Stimulated activated CD8-positive, alpha-beta memory T cell treated with anti-CD3 and anti-CD28 coated beads, Interleukin-2, amount 100 ng/mL, for 48 hours (primary cell): ENCODE results near the gene SPARC.

Source experiments
- DNase-seq, 2 donors: peaks; one replicate each; pipeline ENCODE4 v3.0.0-alpha.2; 2020; ENCODE audit warnings: low read depth in 2 of 2

The SPARC gene

DNA sequence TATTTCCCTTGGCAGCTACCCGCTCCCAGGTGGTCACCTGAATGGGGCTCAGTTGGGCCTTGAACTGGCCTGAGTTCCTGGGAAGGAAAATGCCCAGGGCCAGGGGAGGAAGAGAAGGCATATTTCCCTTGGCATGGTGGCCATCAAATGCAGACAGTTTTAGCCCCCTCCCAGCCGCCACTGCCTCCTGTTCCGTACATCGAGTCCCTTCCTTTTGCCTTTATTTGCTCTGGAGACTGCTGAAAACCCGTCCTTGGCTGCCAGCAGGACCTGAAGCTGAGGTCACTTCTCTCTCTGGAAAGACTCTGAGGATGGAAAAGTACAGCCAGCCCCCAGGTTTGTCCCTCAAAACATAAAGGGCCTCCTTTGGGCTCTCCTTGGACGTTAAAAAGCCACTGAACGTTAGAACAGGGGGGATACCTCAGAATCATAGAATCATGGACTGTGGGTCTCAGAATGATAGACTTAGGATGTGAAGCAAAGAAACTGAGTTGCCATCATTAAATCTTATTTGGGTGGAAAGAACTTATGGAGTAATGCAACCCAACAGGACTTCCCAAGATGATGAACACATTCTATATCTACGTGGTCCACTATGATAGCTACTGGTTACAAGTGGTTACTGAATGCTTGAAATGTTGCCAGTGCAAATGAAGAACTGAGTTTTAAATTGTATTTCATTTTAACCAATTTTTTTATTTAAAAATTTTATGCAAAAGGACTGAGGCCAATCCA is 7.1 kb downstream of the SPARC start:
- DNase-seq, result no peak

DNA sequence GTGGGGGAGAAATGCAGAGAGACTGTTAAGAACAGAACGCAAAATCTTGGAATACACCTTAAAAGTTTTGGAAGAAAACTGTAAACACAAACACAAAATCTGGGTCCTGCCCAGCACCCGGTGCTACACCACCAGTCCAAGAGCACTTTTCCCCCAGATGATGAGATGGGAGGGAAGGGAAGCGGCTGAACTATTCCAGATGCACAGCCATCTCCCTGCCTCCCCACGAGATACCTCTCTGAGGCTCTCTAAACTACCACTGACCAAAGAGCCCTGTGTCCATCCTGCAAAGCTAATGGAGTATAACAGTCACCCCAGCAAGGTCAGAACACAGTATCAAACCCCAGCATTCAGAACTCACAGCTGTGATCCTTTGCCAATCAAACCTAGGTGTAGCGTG is 8.0 kb downstream of the SPARC start:
- DNase-seq, result no peak

DNA sequence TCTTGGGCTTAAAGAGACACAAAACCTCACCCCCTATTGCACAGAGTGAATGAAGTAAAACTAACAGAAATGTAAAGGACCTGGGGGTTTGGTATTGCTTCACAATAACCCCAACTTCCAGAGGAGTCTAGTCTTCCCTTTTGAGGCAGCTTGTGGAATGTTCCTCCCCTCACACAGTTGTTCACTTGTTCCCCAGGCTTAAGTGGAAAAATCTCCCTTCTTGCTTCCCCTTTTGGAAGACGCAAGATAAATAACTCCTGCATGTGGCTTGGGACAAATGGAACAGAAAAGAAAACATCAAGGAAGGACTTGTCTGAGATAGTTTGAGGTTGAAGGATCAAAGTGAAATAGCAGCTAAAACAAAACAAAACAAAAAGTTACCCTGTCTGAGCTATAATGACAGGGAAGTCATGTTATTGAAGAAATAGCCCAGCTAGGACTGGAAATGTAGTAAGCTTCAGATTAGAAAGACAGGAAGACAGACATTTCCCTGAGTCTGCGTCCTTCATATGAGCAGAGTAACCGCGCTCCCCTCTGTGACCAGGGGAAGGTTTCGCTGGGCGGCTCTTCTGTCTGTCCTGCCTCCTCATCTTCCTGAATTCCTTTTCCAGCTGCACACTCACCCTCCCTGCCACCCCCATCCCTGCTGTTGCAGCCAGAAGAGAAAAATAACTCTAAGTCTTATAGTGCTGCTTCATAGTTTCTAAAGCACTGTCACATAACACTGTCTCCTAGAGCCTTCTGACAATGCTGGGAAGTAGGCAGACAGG is 8.8 kb downstream of the SPARC start:
- DNase-seq, result no peak

DNA sequence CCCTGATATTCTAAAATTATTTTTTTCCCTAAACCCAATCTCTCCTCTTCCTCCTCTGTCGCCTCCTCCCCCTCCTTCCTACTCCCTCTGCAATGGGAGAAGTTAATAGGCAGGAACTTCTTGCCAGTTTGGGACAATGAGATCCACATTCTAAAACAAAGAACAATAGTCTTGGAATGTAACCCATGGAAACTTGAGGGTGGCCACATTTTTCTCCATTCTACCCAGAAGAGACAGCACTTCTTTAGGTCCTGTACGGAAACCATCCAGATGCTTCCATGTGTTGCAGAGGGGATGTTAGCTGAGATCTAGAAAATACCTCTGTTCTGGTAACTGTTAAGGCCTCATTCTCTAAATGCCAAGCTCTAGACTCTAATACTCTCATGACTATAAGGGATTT is 10.0 kb downstream of the SPARC start:
- DNase-seq, result no peak

DNA sequence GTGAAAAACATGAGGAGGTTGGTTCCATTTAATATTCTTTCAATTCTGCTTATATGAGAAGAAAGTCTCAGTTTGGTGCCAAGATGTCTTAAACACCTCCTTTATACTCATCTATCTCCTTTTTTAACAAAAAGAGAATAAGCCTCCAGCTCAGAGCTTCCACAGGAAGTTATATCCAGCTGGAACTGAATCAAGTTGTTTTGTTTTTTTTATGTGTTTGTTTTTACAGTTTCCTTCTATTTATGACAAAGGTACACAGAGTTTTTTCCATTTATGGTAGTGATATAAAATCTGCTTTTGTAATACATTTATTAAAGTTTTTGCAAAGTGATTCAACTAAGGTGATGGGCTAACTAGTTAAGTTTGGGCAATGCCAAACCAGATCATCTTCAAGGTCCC is 10.4 kb downstream of the SPARC start:
- DNase-seq, result no peak

DNA sequence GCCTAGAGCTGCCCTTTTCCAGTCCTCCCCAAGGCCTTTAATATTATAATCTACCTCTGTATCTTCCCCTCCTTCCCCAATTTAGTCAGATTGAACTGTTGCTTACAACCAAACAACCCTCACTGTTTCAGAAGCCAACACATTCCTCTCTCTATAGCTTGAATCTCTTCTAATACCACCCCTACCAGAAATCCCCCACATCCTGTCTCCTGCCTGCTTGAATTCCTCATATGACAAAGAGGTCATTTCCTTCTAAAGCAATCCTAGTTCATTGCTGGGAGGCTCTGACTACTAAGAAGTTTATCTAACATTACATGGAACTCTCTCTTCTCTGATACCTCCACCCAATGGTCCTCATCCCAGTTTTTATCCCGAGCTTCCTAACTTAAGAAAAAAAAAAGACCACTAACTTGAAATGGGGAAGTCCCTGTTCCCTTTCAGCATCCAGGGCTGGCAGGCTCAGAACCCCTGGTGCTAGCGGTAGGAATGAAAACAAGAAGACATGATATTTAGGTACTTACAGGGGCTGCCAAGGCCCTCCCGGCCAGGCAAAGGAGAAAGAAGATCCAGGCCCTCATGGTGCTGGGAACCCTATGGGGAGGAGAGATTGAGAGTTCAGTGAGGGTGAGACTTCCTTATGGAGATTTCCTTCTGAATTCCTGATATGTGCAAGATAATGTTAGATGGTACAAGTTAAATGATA is 11.0 kb downstream of the SPARC start:
- no peak for DNase-seq

DNA sequence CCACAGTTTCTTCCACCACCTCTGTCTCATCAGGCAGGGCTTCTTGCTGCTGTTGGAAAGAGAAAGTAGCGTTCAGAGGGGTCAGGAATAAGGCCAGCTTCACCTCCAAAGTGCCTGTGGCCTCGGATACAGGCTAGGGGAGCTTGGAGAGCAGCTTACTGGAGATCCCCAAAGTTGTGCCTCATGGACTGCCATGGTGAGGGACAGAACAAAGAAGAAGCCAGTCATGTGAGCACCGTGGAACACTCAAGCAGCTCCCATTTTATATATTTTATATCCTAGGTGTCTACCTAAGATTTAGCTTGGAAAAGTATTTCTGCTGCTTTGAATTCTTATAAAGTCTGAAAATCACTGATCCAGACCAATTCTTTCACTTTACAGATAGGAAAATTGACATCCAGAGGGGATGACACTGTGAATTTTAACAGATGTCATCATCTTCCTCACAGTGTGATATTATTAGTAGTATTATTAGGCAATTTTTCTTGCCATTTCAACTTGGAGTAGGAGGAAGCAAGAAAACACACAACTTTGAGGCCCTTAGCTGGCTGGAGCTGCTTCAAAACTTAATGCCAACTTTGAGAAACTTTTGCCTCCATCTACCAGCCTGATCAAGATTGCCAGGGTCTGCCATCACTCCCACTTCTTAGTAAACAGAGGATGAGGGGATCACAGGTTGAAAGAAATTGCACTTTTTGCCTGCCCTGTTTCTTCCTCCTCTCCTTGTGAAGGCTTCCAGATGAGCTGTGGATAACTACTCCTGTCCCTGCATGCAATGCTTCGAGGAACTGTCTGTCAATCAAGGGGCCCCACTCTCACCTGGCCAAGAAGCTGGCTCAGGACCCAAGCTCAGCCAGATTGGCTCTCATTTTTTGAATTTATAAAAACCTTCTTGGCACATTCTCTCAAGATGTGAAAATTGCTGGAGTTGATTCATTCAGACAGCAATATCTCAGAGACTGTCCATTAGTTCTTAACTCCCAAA is 11.8 kb downstream of the SPARC start:
- no peak for DNase-seq

DNA sequence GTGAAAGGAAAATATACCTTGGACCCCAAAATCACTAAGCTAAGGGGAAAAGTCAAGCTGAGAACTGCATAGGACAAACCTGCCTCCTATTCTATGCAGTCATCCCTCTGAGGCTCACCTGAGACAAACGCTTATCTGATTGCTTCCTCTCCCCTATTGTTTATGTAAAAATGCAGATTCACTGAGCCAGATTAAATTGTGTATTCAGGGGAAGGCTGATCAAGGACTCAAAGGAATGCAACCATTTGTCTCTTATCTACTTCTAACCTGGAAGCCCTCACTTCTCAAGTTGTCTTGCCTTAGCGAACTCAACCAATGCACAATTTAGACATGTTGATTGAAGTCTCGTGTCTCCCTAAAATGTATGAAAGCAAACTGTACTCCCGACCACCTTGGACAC is 13.3 kb downstream of the SPARC start:
- DNase-seq, result no peak

DNA sequence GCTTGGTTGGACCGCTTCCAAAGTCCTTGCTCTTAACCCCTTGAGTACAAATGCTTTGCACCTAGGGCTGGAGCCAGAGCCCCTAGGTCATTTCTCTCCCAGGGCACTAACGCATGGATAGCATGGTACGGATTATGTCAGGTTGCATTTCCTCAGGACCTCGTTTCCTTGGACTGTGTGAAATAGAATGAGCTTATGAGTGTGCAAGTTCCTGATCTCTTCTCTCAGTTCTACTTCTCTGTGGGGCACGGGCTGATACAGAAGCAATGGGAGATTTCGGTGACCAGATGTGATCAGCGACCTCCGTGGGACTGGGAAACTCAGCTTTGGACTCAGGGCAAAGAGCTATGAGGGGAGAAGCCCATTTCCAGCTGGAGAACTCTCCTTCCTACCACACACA is 14.2 kb downstream of the SPARC start:
- DNase-seq, result no peak

DNA sequence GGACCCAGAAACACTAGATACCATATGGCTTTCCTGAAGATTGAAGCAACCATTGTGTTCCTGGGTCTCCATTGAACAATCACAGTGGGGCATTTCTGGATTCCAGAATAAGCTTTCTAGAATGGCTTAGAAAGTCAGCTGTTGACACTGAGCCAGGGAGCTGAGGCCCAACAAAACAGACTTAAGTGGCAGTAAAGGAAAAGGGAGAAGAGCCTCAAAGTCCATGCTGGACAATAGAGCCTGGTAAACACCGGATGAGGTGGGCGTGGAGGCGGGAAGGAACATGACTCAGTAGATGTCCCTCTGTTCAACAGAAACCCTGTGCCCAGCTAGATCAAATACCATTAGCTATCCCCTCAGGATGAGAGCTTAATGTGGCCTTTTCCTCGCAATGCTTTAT is 14.8 kb downstream of the SPARC start:
- no peak for DNase-seq

DNA sequence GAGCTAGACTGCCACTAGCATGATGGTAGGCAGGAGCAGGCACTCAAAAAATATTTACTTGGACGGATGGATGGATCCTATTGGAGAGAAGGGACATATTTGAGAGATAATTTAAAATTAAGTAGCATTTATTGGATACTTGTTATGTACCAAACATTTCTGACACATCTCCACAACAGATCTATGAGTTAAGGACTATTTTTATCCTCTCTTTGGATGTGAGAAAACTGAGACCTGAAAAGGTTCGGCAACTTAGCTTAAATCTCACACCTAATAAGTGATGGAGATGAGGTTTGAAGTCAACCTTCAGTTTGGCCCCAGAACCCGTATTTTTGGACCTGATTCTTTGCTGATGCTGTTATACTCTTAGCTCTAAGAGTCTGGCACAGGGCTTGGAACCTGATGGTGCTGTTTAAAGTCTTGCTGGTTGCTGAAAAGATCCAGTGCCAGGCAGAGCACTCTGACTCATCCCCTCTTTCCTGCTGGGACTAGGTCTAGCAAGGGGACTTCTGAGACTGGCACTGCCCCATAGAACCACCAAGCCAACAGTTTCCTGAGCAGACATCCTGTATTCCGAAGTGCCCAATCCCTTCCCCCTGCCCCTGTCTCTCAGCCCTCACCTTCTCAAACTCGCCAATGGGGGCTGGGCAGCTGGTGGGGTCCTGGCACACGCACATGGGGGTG is 15.6 kb downstream of the SPARC start:
- DNase-seq, result no peak

DNA sequence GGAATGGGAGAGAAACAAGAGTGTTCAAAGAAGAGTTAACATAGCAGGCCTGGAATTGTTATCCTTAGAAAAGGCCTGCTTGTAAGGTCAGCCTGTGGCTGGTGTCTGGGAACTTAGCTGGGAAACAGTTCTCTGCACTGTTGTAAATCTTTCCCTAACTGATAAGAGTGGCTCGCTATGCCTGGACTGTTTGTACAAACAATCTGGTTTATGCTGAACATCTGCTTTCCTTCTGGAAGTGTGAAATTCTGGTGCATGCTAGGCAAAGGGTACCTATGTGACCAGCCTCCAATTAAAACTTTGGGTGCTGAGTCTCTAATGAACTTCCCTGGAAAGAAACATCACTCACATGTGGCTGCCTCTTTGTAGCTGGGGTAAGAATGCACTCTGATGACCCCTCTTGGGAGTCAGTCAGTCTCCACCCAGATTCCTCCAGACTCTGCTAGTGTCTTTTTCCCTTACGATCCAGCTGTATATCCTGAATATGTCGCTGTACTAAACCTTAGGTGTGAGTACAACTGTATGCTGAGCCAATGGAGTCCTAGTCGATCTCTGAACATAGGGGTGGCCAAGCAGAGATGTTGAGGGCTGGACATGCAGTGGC is 16.5 kb downstream of the SPARC start:
- no peak for DNase-seq

DNA sequence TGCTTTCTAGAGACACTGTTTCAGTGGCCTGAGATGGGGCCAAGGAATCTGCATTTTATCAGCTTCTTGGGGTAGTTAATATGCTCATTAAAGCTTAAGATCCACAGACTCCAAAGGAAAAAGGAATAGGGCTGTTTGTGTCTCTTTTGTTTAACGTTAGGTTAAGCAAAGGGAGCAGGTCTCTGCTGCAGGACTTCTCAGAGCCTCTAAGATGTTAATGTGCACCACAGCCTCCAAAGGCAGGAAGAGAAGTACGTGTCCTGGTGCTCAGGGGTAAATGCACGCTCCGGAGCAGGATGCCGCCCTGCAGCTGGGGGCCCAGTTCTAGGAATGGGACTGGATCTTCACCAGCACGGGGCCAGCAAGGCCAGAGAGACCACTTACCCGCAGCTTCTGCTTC is 19.6 kb downstream of the SPARC start:
- DNase-seq, result no peak

DNA sequence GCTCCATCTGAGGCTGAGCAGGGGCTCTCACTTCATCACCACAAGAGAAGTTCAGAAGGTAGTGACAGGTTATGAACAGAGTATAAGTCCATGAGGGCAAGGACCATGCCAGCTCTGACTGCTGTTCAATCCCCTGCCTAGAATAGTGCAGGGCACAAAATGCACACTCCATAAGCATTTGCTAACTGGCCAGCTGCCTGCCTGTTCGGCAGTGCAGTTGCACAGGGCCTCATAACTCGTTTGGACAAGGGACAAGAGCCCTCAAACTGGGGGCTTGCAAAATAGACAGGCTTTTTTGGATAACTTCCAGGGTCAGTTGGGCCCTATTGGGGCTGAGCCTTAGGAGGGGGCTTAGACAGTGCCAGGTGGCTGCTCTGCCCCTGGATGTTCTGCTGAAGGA is 21.1 kb downstream of the SPARC start:
- DNase-seq, result no peak

DNA sequence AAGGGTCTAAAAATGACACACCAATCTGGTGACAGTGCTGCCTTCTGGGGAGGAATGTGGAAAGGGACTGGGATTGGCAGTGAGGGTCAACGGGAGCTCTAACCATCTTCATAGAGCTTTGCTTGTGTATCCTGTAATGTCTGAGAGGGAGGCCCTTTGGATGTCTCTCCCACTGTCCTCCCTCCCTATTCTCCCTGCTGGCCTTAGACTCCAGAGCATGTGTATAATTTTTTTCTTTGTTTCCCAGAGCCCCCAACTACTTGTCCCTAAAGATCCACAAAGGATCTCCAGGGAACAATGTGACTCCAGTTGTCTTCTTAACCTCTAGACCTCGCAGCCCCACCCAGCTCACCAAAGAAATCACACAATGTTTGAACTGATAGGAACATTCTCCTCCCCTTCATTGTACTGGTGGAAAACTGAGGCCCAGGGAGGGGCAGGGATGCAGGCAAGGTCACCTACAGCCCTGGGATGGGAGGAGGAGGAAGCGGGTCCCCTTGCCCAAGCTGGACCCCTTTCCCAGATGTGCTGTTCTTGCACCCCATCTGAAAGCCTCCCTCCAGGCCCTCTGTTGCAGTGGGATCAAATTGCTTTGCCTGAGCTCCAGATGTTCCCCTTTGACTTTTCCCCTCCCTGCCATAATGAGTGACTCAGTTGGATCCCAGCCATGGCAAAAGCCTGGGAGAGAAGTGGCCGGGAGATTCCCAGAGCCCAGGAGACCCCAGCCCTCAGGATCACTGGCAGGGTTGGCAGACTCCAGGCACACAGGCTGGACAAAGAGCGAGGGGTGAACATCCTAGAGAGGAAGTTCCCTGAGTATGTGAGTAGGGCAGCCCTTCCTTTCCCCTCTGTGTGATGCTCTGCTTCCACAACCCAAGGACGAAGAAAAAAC is 21.8 kb downstream of the SPARC start:
- no peak for DNase-seq

DNA sequence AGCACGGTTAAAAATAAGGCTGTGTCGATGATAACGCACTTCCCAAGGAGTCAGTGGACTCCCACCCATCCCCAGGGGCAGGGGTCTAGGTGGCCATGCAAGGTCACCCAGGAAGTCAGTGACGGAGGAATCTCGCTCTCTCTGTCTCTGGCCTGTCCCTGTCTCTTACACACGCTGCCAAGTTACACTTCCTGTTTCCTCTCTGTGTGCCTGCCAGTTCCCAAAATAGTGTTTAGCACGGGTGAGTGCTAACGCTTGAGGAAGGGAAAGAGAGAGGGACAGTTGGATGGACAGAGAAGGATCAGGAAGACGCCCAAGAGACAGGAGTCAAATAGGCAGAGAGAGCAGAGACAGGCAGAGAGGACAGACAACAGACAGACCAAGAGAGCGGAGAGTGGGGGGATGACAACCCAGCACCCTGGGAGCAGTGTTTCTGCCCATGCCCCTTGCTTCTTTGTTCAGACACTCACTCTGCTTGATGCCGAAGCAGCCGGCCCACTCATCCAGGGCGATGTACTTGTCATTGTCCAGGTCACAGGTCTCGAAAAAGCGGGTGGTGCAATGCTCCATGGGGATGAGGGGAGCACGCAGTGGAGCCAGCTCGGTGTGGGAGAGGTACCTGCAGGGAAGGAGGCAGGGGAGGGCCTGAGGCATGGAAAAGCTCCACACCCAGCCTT is 23.0 kb downstream of the SPARC start:
- no peak for DNase-seq

DNA sequence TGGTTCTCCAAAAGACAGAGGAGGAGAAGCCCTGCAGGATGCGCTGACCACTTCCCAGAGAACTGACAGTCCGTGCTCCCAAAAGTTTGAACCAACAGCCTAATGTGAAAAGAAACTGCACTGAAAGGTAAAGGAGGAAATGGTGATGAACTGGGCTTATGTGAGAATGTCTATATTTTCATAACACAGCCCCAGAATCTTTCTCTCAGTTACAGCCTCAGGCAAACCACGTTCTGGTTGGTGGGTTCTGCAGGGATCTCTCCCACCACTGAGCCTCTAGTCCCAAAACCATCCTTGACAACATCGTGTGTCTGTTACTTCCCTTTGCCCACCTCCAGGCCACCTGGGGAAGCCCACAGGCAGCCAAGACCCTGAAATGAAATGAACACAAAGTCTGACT is 23.9 kb downstream of the SPARC start:
- no peak for DNase-seq

DNA sequence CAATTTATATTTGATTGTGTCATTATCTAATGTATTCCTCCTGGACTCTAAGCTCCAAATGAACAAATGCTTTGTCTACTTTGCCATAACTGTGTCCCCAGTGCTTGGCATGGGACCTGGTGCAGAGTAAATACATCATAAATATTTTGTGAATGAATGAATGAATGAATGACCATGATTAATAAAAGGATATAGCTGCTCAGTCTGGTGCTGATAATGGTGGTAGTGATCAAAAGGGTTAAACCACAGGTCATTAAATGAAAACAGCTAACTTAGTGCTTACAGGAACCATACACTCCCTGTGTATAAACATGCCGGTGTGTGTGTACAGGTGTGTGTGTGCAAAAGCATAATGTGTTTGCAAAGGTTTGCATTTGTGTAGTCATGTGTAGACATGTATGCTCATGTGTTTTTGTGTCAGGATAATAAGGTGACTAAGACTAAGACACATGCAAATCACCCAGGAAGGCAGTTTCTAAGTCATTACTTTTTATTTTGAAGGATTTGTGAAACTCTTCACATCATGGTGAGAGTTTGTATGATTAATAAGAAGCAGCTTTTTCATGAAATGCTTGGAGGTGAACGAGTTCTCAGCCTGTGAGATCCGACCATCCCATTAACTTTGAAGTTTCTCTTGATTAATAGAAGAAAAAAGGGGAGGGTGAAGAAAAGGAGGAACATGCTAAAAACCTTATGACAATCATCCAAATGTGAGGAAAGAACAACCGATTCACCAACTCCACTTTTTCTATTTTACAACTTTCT is 24.6 kb downstream of the SPARC start:
- DNase-seq, result no peak
